GM19240 (cell line): ENCODE results near the gene THBS2.
"Not testable (repeated sequence)": the region's sequence is repeated elsewhere in the genome, so short reads cannot be mapped to it uniquely, and the experiment has no call there.

Experiments used
- DNase-seq: peaks from one replicate; pipeline ENCODE4 v3.0.0; 2011; ENCODE audit warnings: low spot score; ENCODE audit not compliant: insufficient read length

Gene THBS2

GRCh38 chr6:169185692-169186485 lies 67.8 kb downstream of the THBS2 start:
- DNase-seq = no peak

GRCh38 chr6:169185011-169185521 lies 68.6 kb downstream of the THBS2 start:
- no peak for DNase-seq

- DNase-seq = no peak
These were observed 69.2 kb downstream of the THBS2 start for GRCh38 chr6:169184419-169184818.

- no peak for DNase-seq
These were observed 70.4 kb downstream of the THBS2 start for GRCh38 chr6:169183233-169183632.

- DNase-seq = not testable (repeated sequence)
These were observed 73.8 kb downstream of the THBS2 start for GRCh38 chr6:169179831-169180230.

- DNase-seq = no peak
These were observed 76.0 kb downstream of the THBS2 start for GRCh38 chr6:169177516-169178166.

- DNase-seq = no peak
These were observed 77.2 kb downstream of the THBS2 start for GRCh38 chr6:169176361-169176991.

GRCh38 chr6:169175360-169175887 lies 78.2 kb downstream of the THBS2 start:
- DNase-seq = no peak

GRCh38 chr6:169174516-169175359 lies 78.9 kb downstream of the THBS2 start:
- no peak for DNase-seq

GRCh38 chr6:169173532-169174268 lies 79.9 kb downstream of the THBS2 start:
- DNase-seq = no peak

- DNase-seq = no peak
These were observed 80.7 kb downstream of the THBS2 start for GRCh38 chr6:169172946-169173345.

- DNase-seq = no peak
These were observed 81.2 kb downstream of the THBS2 start for GRCh38 chr6:169172456-169172855.

- no peak for DNase-seq
These were observed 81.7 kb downstream of the THBS2 start for GRCh38 chr6:169171951-169172350.

GRCh38 chr6:169171016-169171415 lies 82.6 kb downstream of the THBS2 start:
- DNase-seq = no peak

- DNase-seq = no peak
These were observed 83.1 kb downstream of the THBS2 start for GRCh38 chr6:169170583-169170955.

- DNase-seq = no peak
These were observed 83.6 kb downstream of the THBS2 start for GRCh38 chr6:169169941-169170582.

GRCh38 chr6:169169375-169169774 lies 84.3 kb downstream of the THBS2 start:
- DNase-seq = no peak

- DNase-seq = no peak
These were observed 84.9 kb downstream of the THBS2 start for GRCh38 chr6:169168706-169169105.

- no peak for DNase-seq
These were observed 85.4 kb downstream of the THBS2 start for GRCh38 chr6:169168302-169168630.
